ENCODE results near the gene DHX40. TPM values are rescaled to one million over a fixed set of nuclear protein-coding genes. Genes with fewer than 3 reads are reported as not detected.
A peak's percentile ranks its signal among the peaks of the same experiment; 100 is the strongest.

DHX40 gene
- polyA plus RNA-seq, 2 donors: 6.6 to 11.7 TPM

GRCh38 chr17:59607061-59607460 lies 41.7 kb downstream of the DHX40 start:
- 69 to 76% methylated on average over 3 of the region's 3 CpGs for WGBS, 2 donors
- no peaks in the 10 kb centered on the region for H3K27me3 ChIP-seq (ENCODE audit: control insufficient read depth in 1 of 2, insufficient read depth in 2 of 2, low read length in 2 of 2)
- peaks cover 0 to 8% of the 10 kb centered on the region in 2 donors for H3K36me3 ChIP-seq (ENCODE audit: control insufficient read depth in 2 of 2, insufficient read depth in 2 of 2, low read length in 1 of 2)
- no peak overlapping the region for H3K4me3 ChIP-seq (ENCODE audit: low read depth in 1 of 2, low read length in 2 of 2)
- no peak overlapping the region for H3K27ac ChIP-seq (ENCODE audit: low read depth in 2 of 2, low read length in 1 of 2)
- H3K9me3 ChIP-seq (ENCODE audit: control insufficient read depth in 2 of 2, insufficient read depth in 1 of 2, low read depth in 1 of 2, low read length in 1 of 2): no peaks in the 10 kb centered on the region
- H3K4me1 ChIP-seq (ENCODE audit: control insufficient read depth in 2 of 2, insufficient read depth in 2 of 2, low read length in 1 of 2): no peaks in the 10 kb centered on the region

GRCh38 chr17:59607817-59608403 lies 42.5 kb downstream of the DHX40 start:
- H3K4me3 ChIP-seq (ENCODE audit: low read depth in 1 of 2, low read length in 2 of 2): no peak overlapping the region
- H3K9me3 ChIP-seq (ENCODE audit: control insufficient read depth in 2 of 2, insufficient read depth in 1 of 2, low read depth in 1 of 2, low read length in 1 of 2): no peaks in the 10 kb centered on the region
- no peak overlapping the region for H3K27ac ChIP-seq (ENCODE audit: low read depth in 2 of 2, low read length in 1 of 2)
- WGBS, 2 donors: 91 to 93% methylated on average over 5 of the region's 5 CpGs
- H3K4me1 ChIP-seq (ENCODE audit: control insufficient read depth in 2 of 2, insufficient read depth in 2 of 2, low read length in 1 of 2): no peaks in the 10 kb centered on the region
- H3K36me3 ChIP-seq (ENCODE audit: control insufficient read depth in 2 of 2, insufficient read depth in 2 of 2, low read length in 1 of 2): peaks cover 0 to 6% of the 10 kb centered on the region in 2 donors
- H3K27me3 ChIP-seq (ENCODE audit: control insufficient read depth in 1 of 2, insufficient read depth in 2 of 2, low read length in 2 of 2): no peaks in the 10 kb centered on the region

- no peaks in the 10 kb centered on the region for H3K27me3 ChIP-seq (ENCODE audit: control insufficient read depth in 1 of 2, insufficient read depth in 2 of 2, low read length in 2 of 2)
- H3K9me3 ChIP-seq (ENCODE audit: control insufficient read depth in 2 of 2, insufficient read depth in 1 of 2, low read depth in 1 of 2, low read length in 1 of 2): no peaks in the 10 kb centered on the region
- H3K4me1 ChIP-seq (ENCODE audit: control insufficient read depth in 2 of 2, insufficient read depth in 2 of 2, low read length in 1 of 2): no peaks in the 10 kb centered on the region
- no peak overlapping the region for H3K4me3 ChIP-seq (ENCODE audit: low read depth in 1 of 2, low read length in 2 of 2)
- H3K36me3 ChIP-seq (ENCODE audit: control insufficient read depth in 2 of 2, insufficient read depth in 2 of 2, low read length in 1 of 2): peaks cover 0 to 6% of the 10 kb centered on the region in 2 donors
- H3K27ac ChIP-seq (ENCODE audit: low read depth in 2 of 2, low read length in 1 of 2): no peak overlapping the region
These were observed 46.1 kb downstream of the DHX40 start for GRCh38 chr17:59611503-59611902.

DNA sequence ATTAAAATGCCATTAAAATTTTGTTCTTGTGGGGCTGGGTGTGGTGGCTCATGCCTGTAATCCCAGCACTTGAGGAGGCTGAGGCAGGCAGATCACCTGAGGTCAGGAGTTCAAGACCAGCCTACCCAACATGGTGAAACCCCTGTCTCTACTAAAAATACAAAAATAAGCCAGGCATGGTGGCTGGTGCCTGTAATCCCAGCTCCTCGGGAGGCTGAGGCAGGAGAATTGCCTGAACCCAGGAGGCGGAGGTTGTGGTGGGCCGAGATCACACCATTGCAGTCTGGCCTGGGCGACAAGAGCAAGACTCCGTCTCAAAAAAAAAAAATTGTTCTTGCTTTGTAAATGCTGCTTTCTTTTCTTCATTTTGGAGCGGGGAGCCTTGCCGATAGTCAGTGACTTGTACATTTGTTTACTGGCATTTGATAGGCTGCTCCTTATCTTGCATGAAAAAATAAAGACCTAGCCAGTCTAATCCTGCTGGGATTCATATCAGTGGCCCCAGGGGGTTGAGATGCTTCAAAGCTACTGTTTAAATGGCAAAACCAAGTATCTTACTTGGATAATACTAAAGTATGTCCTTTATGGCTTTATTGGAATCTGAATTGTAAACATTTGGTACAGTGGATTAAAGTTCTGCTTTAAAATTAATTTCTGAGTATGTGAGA lies 51.0 kb downstream of the DHX40 start:
- H3K9me3 ChIP-seq (ENCODE audit: control insufficient read depth in 2 of 2, insufficient read depth in 1 of 2, low read depth in 1 of 2, low read length in 1 of 2): no peaks in the 10 kb centered on the region
- no peak overlapping the region for H3K27ac ChIP-seq (ENCODE audit: low read depth in 2 of 2, low read length in 1 of 2)
- H3K27me3 ChIP-seq (ENCODE audit: control insufficient read depth in 1 of 2, insufficient read depth in 2 of 2, low read length in 2 of 2): no peaks in the 10 kb centered on the region
- WGBS, 2 donors: 94 to 95% methylated on average over 7 of the region's 7 CpGs
- H3K4me3 ChIP-seq (ENCODE audit: low read depth in 1 of 2, low read length in 2 of 2): no peak overlapping the region
- no peaks in the 10 kb centered on the region for H3K36me3 ChIP-seq (ENCODE audit: control insufficient read depth in 2 of 2, insufficient read depth in 2 of 2, low read length in 1 of 2)
- H3K4me1 ChIP-seq (ENCODE audit: control insufficient read depth in 2 of 2, insufficient read depth in 2 of 2, low read length in 1 of 2): no peaks in the 10 kb centered on the region

- Histone ChIP-seq H3K36me3 (ENCODE audit: control insufficient read depth in 2 of 2, insufficient read depth in 2 of 2, low read length in 1 of 2) (no peaks in the 10 kb centered on the region), H3K9me3 (ENCODE audit: control insufficient read depth in 2 of 2, insufficient read depth in 1 of 2, low read depth in 1 of 2, low read length in 1 of 2) (no peaks in the 10 kb centered on the region), H3K4me3 (ENCODE audit: low read depth in 1 of 2, low read length in 2 of 2) (no peak overlapping the region), H3K27ac (ENCODE audit: low read depth in 2 of 2, low read length in 1 of 2) (no peak overlapping the region), H3K27me3 (ENCODE audit: control insufficient read depth in 1 of 2, insufficient read depth in 2 of 2, low read length in 2 of 2) (no peaks in the 10 kb centered on the region), H3K4me1 (ENCODE audit: control insufficient read depth in 2 of 2, insufficient read depth in 2 of 2, low read length in 1 of 2) (peaks cover 0 to under 1% of the 10 kb centered on the region in 2 donors)
- WGBS, 2 donors: 70 to 74% methylated on average over 1 of the region's 1 CpG
These were observed 51.8 kb downstream of the DHX40 start for GRCh38 chr17:59617156-59617732.

- no peaks in the 10 kb centered on the region for H3K36me3 ChIP-seq (ENCODE audit: control insufficient read depth in 2 of 2, insufficient read depth in 2 of 2, low read length in 1 of 2)
- no peaks in the 10 kb centered on the region for H3K9me3 ChIP-seq (ENCODE audit: control insufficient read depth in 2 of 2, insufficient read depth in 1 of 2, low read depth in 1 of 2, low read length in 1 of 2)
- 0 to 1% methylated on average over 11 of the region's 11 CpGs for WGBS, 2 donors
- no peaks in the 10 kb centered on the region for H3K27me3 ChIP-seq (ENCODE audit: control insufficient read depth in 1 of 2, insufficient read depth in 2 of 2, low read length in 2 of 2)
- H3K27ac ChIP-seq (ENCODE audit: low read depth in 2 of 2, low read length in 1 of 2): peak overlapping the region; percentile 97 to 100
- H3K4me1 ChIP-seq (ENCODE audit: control insufficient read depth in 2 of 2, insufficient read depth in 2 of 2, low read length in 1 of 2): peaks cover 0 to 2% of the 10 kb centered on the region in 2 donors
- peak overlapping the region; percentile 76 to 95 for H3K4me3 ChIP-seq (ENCODE audit: low read depth in 1 of 2, low read length in 2 of 2)
These were observed 53.6 kb downstream of the DHX40 start for GRCh38 chr17:59619035-59619297.

DNA sequence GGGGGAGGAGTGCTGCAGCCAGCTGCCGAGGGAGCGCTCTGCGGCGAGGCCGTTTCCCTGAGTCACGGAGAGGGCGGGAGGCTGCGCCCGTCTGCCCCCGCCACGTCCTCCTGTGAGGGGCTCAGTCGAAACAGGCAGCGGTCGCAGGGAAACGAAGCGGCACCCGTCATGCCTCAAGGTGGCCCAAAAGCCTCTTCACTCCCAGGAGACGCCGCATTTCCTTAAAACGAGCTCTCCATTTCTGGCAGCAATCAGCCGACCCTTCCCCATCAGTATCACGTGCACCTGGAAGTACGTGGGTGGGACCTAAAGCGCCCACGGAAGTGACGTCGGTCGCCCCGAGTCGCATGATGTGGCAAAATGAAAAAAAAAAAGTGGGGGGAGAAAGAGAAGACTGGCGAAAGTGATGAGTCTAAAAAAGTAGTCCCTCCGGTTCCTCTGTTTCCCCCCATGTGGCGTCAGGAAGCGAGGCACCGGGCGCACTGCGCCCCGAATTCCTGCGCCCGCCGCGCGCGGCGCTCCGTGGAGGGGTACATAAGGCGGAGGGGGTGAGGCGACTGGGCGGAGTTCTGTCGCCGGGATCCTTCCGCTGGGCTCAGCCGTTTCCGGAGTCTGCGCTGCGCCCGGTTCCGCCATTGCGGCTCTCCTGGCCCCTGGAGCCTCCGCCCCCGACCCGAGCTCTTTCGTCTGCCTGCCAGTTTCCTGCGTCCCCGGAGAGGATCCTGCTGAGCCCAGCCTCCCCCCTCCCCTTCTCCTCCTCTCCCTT lies 54.1 kb downstream of the DHX40 start, which contains the start of gene CLTC:
Gene CLTC (plus strand): TSS at position 598 of the 766 bp plus-strand sequence. CDS start 237 bp downstream, outside the sequence.
- peak within 1 kb of the TSS; percentile 97 to 100 for H3K27ac ChIP-seq (ENCODE audit: low read depth in 2 of 2, low read length in 1 of 2)
- H3K9me3 ChIP-seq (ENCODE audit: control insufficient read depth in 2 of 2, insufficient read depth in 1 of 2, low read depth in 1 of 2, low read length in 1 of 2): no peaks in the 10 kb centered on the region
- no peaks in the 10 kb centered on the region for H3K36me3 ChIP-seq (ENCODE audit: control insufficient read depth in 2 of 2, insufficient read depth in 2 of 2, low read length in 1 of 2)
- peaks cover 0 to 2% of the 10 kb centered on the region in 2 donors for H3K4me1 ChIP-seq (ENCODE audit: control insufficient read depth in 2 of 2, insufficient read depth in 2 of 2, low read length in 1 of 2)
- H3K27me3 ChIP-seq (ENCODE audit: control insufficient read depth in 1 of 2, insufficient read depth in 2 of 2, low read length in 2 of 2): no peaks in the 10 kb centered on the region
- WGBS, 2 donors: 0 to 1% methylated on average over 65 of the region's 65 CpGs
- H3K4me3 ChIP-seq (ENCODE audit: low read depth in 1 of 2, low read length in 2 of 2): peak within 1 kb of the TSS; percentile 76 to 95

- 0% methylated on average over 12 to 13 of the region's 13 CpGs for WGBS, 2 donors
- H3K4me1 ChIP-seq (ENCODE audit: control insufficient read depth in 2 of 2, insufficient read depth in 2 of 2, low read length in 1 of 2): peaks cover 0 to 2% of the 10 kb centered on the region in 2 donors
- H3K4me3 ChIP-seq (ENCODE audit: low read depth in 1 of 2, low read length in 2 of 2): peak overlapping the region; percentile 76 to 95
- H3K36me3 ChIP-seq (ENCODE audit: control insufficient read depth in 2 of 2, insufficient read depth in 2 of 2, low read length in 1 of 2): no peaks in the 10 kb centered on the region
- peak overlapping the region; percentile 97 to 100 for H3K27ac ChIP-seq (ENCODE audit: low read depth in 2 of 2, low read length in 1 of 2)
- no peaks in the 10 kb centered on the region for H3K9me3 ChIP-seq (ENCODE audit: control insufficient read depth in 2 of 2, insufficient read depth in 1 of 2, low read depth in 1 of 2, low read length in 1 of 2)
- no peaks in the 10 kb centered on the region for H3K27me3 ChIP-seq (ENCODE audit: control insufficient read depth in 1 of 2, insufficient read depth in 2 of 2, low read length in 2 of 2)
These were observed 54.6 kb downstream of the DHX40 start for GRCh38 chr17:59620064-59620359.

- WGBS, 2 donors: 1 to 2% methylated on average over 14 of the region's 14 CpGs
- Histone ChIP-seq H3K4me1 (ENCODE audit: control insufficient read depth in 2 of 2, insufficient read depth in 2 of 2, low read length in 1 of 2) (peaks cover 0 to 2% of the 10 kb centered on the region in 2 donors), H3K4me3 (ENCODE audit: low read depth in 1 of 2, low read length in 2 of 2) (peak overlapping the region; percentile 76 to 95), H3K27me3 (ENCODE audit: control insufficient read depth in 1 of 2, insufficient read depth in 2 of 2, low read length in 2 of 2) (no peaks in the 10 kb centered on the region), H3K27ac (ENCODE audit: low read depth in 2 of 2, low read length in 1 of 2) (peak overlapping the region; percentile 97 to 100), H3K9me3 (ENCODE audit: control insufficient read depth in 2 of 2, insufficient read depth in 1 of 2, low read depth in 1 of 2, low read length in 1 of 2) (no peaks in the 10 kb centered on the region), H3K36me3 (ENCODE audit: control insufficient read depth in 2 of 2, insufficient read depth in 2 of 2, low read length in 1 of 2) (no peaks in the 10 kb centered on the region)
These were observed 55.3 kb downstream of the DHX40 start for GRCh38 chr17:59620518-59621259.

All from esophagus (tissue), 2 donors.